Central memory CD4-positive, alpha-beta T cell (primary cell): ENCODE measurements around the gene MCL1.

ENCODE experiments used
- DNase-seq: peaks from one replicate; pipeline ENCODE4 v3.0.0; 2022

MCL1 gene

DNA sequence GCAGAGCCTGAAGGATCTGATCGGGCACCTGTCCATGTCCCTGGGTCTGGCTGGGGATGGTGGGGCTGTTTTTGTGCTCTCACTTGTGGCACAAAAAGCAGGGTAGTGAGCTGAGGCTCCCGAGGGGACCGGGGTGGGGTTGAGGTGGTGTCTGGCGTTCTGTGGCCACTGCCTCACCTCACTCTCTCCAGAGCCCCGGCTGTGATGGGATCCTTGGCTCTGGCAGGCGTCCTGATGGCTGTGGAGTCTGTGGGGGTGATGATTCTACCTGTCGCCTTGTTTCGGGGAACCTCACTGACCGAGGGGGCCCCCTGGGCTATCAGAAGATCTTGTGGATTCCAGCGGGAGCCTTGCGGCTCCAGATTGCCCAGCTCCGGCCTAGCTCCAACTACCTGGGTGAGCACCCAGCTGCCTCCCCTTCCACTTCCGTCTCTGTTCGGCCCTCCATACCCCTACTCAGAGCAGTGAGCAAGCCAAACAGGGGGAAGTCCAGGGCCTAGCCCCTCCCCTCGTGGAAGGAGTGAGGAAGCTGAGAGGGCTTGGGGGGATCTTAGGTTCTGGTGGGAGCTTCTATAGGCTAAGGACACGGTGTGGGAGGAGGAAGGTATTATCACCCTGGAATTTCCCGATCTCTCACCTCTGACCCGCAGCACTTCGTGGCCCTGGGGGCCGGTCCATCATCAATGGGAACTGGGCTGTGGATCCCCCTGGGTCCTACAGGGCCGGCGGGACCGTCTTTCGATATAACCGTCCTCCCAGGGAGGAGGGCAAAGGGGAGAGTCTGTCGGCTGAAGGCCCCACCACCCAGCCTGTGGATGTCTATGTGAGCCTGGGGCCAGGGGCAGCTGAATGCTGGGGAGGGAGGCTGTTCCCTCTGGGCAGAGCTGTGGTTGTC, 23.2 kb downstream of the MCL1 start:
- DNase-seq: no peak

DNA sequence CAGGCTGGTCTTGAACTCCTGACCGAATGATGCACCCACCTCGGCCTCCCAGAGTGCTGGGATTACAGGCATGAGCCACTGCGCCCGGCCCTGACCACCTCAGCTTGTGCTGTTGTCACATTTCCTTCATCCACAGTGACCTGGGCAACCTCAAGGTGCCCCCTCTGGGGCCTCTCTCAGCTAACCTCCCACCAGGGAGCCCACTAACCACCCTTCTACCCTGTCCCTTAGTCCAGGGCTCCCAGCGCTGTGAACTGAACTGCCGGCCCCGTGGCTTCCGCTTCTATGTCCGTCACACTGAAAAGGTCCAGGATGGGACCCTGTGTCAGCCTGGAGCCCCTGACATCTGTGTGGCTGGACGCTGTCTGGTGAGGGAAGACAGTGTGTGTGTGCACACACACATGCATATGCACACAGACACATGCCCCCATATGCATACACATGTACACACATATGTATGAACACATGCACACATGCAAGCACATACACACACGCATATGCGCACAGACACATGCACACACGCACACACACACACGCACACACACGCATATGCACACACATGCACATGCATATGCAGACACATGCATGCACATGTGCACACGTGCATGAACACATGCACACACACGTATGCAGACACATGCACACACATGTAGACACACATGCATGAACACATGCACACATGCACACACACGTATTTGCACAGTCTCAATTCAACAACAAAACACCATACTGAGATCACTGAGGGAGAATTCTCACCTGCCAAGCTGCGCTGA, 24.0 kb downstream of the MCL1 start:
- DNase-seq: no peak

DNA sequence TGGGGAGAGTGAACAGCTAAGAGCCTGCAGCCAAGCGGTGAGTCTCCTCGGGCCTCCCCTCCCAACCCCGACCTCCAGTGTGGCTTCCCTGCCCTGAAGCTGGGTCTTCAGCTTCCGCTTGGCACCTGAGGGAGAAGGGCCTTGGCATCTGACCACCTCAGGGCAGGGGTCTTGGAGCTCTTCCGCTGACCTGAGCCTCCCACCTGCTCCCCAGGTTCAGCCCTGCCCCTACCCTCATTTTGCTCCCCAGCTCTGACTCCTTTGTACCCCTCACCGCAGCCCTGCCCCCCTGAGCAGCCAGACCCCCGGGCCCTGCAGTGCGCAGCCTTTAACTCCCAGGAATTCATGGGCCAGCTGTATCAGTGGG, 25.3 kb downstream of the MCL1 start:
- DNase-seq: no peak

DNA sequence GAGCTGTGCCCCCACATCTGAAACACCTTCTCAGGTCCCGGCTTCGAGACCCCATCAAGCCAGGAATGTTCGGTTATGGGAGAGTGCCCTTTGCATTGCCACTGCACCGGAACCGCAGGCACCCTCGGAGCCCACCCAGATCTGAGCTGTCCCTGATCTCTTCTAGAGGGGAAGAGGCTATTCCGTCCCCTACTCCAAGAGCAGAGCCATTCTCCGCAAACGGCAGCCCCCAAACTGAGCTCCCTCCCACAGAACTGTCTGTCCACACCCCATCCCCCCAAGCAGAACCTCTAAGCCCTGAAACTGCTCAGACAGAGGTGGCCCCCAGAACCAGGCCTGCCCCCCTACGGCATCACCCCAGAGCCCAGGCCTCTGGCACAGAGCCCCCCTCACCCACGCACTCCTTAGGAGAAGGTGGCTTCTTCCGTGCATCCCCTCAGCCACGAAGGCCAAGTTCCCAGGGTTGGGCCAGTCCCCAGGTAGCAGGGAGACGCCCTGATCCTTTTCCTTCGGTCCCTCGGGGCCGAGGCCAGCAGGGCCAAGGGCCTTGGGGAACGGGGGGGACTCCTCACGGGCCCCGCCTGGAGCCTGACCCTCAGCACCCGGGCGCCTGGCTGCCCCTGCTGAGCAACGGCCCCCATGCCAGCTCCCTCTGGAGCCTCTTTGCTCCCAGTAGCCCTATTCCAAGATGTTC, 25.9 kb downstream of the MCL1 start:
- no peak for DNase-seq

DNA sequence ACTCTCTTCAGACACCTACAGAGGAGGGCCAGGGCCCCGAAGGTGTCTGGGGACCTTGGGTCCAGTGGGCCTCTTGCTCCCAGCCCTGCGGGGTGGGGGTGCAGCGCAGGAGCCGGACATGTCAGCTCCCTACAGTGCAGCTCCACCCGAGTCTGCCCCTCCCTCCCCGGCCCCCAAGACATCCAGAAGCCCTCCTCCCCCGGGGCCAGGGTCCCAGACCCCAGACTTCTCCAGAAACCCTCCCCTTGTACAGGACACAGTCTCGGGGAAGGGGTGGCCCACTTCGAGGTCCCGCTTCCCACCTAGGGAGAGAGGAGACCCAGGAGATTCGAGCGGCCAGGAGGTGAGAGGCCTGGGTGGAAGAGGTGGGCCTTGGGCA, 26.5 kb downstream of the MCL1 start:
- DNase-seq: no peak

DNA sequence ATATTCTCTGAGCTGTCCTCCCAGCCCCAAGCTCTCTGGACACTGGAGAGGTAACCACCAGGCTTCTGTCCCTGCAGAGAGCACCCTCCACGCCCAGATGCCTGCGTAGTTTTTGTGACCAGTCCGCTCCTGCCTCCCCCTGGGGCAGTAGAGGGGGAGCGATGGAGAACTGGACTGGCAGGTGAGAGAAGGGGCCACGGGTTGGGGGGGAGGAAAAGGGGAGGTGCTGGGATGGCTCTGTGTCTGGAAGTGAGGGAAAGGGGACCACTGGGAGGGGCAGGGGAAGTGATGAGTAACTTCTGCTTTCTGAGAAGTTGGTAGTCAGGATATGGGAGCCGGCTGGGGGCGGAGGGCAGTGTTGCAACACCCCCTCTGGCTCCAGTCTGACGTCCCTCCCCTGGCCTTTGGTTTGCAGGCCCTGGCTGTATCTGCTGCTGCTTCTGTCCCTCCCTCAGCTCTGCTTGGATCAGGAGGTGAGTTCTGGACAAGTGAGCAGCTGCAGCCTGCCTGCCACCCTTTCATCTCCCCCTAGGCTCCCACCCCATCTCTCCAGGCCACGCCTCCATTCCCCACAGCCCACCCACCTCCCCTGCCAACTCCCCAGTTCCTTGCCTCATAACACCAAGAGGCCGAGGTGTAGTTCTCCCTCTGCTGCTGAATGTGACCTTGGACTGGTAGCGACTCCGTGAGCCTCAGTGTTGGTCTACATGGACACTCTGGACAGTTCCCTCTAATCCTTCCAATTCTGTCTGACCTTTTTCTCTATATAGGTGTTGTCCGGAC, 27.1 kb downstream of the MCL1 start:
- DNase-seq: no peak

DNA sequence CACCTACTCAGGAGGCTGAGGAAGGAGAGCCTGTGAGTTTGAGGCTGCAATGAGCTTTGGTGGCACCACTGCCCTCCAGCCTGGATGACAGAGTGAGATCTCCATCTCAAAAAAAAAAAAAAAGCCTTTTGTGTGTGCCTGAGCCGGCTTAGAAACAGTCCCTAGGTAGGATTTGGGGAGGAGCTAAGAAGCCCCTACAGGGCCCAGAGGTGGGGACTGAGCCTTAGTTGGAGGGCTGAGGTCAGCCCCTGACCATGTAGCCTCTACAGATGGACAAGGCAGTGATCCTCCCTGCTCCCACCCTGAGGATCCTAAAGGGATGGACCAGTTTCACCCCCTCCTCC, 27.7 kb downstream of the MCL1 start:
- DNase-seq: no peak

DNA sequence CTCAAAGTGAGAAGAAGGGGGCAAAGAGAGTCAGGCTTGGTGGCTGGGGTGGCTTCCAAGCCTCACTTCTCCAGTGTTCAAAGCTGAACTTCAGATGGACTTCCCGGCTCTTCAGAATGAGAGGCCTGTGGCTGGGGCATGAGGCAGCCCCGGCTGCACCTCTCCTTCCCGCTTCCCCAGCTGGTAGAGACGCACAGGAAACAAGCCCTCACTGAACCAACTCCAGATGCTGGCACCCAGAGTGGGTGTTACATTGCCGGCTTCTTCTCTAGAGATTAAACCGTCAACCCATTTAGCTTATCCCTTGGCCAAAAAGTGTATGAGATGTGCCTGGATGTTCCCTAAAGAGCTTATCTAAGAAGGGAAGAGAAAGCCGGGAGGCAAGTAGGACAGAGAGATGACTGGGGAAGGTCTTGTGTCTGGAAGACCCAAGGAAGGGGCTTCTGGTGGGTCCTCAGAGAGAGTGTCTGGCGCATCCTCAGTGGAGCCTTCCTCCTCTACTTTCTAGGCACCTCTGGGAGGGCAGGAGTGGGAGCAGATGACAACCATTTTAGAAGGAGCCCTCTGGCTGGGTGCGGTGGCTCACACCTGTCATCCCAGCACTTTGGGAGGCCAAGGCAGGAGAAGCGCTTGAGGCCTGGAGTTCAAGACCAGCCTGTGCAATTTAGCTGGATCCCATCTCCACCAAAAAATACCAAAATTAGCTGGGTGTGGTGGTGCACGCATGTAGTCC, 28.2 kb downstream of the MCL1 start:
- no peak for DNase-seq

DNA sequence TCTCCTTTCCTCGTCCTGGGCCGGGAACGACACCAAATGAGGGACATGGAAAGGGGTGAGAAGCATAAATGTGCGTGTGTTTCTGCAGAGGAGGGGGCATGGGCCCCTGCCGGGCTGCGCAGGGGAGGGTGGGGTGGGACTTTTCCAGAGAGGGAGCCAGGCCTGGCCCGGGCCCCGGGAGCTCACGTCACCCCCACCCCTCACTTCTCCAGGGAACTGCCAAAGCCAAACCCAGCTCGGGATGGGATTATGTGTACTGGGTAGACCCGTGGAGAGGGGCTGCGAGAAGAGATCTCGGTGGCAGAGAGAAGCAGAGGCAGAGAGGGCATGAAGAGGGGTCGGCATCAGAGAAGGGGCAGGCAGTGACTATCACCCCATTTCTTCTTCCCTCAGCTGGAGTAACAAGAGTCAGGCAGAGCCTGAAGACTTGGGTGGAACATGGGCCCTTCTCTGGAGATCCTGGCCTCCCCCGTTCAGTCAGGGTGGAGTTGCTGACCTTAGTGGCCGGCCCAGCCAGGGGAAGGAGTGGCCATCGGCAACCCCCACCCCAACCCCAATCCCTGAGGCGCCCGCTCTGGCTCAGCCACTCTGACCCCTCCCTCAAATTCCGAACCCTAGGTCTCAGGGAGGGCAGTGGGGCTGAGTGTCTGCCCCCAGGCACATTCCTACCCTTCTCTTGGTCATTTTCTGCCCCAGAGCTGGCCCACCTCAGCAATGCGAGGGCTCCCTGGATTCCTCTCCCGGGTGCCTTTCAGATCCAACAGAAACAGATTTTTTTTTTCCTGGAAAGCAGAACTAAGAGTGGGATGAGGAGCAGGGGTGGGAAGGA, 29.0 kb downstream of the MCL1 start:
- DNase-seq: no peak

DNA sequence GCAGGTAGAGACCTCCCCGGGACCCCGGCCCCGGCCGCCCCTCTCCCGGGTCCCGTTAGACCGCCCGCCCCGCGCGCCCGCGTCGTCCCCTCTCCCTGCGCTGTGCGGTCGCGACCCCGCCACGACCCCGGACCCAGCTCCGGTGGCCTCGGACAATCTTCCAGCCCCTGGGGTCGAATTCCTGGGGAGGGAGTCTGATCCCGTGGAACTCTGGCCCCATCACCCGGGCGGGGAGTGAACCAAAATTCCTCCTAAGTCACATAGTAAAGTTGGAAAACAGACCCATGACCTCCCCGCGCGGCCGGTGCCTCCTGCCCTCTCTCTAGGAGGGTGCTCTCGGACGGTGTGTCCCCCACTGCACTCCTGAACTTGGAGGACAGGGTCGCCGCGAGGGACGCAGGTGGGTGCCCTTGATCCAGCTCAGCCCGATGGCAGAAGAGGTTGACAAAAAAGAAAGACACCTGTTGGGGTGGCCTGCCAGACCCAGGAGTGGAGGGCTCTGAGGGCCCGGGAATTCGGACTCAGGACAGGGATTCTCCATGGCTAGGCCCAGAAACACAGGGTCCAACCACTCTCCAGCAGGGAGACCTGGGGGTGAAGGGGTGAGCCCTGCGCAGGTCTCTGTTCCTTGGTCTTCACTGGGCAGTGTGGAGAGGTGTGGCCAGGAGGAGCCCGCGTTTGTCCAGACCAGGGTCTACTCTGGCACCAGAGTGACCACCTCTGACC, 29.8 kb downstream of the MCL1 start:
- no peak for DNase-seq

DNA sequence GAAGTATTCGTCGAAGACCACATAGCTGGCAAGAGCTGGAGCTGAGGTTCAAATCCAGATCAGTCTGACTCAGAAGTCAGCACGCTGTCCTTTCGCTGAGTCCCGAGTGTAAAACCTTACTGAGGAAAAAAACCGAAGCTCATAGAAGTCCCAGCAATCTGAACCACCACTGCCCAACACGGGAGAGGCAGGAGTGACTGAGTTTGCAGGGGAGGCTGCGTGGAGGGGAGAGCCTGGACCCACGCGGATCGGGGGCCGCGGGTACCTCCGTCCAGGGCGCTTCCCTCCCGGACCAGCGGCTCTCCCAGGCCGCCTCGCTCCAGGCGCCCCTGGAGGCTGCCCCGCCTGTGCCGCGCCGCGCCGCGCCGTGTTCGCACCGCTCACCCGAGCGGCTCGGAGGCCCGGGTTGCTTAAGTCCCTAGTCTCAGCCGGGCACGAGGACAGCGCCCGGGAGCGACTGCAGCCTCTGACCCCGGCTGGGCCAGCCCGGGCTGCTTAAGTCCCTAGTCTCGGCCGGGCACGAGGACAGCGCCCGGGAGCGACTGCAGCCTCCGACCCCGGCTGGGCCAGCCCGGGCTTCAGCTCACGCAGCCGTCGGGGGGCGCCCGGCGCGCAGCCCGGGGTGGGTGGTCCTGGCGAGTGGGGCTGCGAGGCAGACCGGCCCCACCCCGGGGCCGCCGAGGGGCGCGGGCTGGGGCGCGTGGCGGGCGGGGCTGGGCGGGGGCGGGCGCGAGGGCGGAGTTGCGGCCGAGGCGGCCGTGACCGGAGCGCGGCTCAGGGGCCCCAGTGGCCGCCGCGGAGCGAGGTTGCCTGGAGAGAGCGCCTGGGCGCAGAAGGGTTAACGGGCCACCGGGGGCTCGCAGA, 30.5 kb downstream of the MCL1 start, which contains the start of gene ADAMTSL4:
Gene ADAMTSL4, plus strand, starts transcription at position 777 of the 864 bp plus-strand sequence. CDS start 2,881 bp downstream, outside the sequence.
- DNase-seq: no peak

DNA sequence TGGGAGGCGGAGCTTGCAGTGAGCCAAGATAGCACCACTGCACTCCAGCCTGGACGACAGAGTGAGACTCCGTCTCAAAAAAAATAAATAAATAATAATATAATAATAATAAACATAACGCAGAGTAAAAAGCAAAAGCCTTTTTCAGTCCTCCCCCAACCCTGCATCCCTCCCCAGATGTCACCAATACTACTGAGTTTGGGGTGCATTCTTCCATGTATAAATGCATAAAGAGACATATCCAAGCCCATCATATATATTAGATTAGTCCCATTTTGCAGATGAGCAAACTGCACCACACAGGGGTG, 31.1 kb downstream of the MCL1 start:
- no peak for DNase-seq

DNA sequence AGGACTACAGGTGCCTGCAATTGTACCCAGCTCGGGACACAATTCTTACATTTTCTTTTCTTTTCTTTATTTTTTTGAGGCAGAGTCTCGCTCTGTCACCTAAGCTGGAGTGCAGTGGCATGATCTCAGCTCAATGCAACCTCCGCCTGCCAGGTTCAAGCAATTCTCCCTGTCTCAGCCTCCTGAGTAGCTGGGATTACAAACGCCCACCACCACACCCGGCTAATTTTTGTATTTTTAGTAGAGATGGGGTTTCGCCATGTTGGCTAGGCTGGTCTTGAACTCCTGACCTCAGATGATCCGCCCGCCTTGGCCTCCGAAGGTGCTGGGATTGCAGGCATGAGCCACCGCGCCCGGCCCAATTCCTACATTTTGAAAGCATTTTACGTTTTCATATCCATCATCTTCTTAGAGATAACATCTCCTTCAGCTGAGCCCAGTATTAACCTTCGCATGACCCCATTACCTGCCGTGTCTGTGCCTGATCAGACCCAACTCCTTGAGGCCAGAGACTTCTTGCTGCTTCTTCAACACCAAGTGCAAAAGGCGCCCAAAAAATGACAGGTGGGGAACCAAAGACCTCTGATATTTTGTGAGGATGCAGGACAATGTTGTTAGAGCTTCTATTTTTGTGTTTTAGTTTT, 33.0 kb downstream of the MCL1 start:
- no peak for DNase-seq

DNA sequence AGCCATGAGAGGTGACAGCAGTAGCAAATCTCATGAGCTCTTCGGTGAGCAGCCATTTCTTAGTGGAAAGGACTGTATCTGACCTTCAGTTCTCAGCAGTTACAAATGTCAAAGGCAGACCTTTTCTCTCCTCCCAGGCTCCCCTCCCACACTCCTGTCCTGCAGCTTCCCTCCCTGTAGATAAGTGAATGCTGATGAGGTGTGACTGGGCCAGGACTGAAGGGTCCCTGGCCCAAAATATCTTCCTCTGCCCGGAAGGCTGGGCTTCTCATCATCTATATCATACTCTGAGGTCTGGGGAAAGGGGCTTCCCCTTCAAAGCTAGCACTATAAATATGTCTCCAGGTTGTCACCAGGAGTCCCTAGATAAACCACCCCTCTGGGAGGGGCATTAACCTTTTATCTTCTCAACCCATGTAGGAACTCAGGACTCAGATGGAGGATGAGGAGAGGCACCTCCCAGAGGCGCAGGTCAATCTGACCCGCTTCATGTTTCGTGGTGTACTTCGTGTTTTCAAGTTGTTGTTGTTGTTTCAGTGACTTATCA, 33.9 kb downstream of the MCL1 start:
- DNase-seq: no peak

DNA sequence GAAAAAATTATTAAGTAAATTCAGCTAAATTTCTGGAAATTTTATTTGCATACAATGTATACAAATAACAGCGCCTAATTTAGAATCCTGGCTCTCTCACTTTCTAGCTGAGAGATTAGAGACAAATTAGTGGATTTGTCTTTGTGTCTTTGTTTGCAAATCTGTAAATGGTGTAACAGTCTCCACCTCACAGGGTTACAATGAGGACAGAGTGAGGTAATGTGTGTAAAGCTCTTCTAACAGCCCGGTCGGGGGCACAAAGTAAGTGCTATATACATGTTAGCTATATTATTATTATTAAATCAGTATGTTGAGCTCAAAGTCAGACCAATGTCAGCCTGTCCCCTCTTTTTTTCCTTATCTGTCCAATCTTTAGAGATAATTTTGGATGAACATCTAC, 35.2 kb downstream of the MCL1 start:
- DNase-seq: no peak

DNA sequence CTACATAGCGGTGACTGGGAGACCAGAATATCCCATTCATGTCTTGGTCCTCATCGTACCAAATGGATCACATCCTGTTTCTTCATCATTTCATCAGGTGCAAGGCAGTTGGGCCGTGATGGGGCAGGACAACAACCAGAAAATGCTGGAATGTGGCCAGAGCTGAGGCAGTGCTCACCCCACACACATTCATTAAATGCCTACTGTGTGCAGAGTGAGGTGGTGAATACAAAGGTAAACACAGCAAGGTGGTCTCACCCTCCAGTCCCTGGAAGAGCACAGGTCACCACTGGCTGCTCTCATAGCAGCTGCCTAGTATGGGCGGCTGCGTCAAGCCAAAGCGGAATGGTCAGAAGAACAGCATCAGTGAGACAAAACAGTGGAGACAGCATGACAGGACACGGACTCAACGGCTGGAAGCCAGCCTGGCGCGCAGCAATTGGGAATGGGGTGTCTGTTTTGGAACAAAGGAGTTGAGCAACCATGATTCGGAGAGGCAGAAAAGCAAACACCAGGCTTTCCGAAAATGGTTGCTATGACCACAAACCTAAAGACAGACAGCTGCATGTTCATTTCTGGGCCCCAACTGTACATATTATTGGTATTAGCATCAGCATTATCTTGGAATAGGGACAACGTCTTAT, 35.8 kb downstream of the MCL1 start:
- no peak for DNase-seq

DNA sequence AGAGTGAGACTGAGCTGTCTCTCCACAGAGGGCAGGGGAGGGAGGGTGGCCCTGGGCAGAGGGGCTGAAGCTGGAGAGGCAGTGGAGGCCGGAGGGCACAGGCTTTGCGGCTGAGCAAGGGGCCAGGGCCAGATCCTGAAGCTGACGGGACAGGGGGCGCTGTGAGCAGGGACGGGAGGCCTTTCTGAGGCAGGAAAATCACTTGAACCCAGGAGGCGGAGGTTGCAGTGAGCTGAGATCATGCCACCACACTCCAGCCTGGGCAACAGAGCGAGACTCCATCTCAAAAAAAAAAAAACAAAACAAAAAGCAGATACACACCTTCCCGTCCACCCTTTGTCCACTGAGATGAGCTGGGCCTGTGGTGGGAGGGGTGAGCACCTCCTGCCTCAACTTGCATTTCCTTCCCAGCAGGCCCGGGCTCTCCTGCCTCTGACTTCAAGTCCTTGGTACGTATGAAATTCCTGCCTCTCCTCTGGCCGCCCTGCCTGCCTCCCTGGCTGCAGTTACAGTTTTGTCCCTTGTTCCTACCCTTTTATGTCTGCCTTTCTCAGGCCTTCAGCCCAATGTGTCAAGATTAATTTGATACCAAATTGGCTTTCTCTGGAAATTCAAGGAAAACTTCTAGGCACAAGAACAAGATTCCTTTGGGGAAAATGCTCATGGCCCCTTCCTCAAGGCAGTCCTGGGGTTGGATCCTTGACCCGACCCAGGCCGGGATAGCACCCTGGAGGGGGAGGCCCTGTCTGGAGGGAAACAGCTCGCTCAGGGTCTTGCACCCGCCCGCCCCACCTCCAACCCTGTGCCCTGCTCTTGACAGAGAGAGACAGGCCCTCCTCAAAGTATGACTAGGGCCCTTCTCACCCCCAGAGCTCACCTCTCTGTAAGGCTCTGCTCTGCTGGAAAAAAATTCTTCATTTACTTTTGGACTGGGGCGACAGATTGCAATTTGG, 41.4 kb downstream of the MCL1 start:
- no peak for DNase-seq
